Lower lobe of right lung (tissue), 2 donors: Measurements from ENCODE around the gene ATP13A1. TPM values are rescaled to one million over a fixed set of nuclear protein-coding genes. Genes with fewer than 3 reads are reported as not detected.
A peak's percentile ranks its signal among the peaks of the same experiment; 100 is the strongest.
"Not testable (repeated sequence)": the region's sequence is repeated elsewhere in the genome, so short reads cannot be mapped to it uniquely, and the experiment has no call there.

Source experiments
- ATAC-seq, 2 donors: fragments of 200-7000 bp; cut with Tn5 transposase; one replicate each; pipeline ENCODE4 v1.9.1; 2020 to 2022; ENCODE audit warnings: mild to moderate bottlenecking in 2 of 2, moderate library complexity in 2 of 2
- DNase-seq: peaks from one replicate; pipeline ENCODE4 v3.0.0-alpha.2; 2020
- H3K27ac ChIP-seq: fragments of 200-600 bp; one replicate; pipeline ENCODE4 v1.8.0; 2022
- H3K27me3 ChIP-seq: fragments of 200-600 bp; one replicate; pipeline ENCODE4 v1.8.0; 2022; ENCODE audit warnings: low read depth
- H3K36me3 ChIP-seq: fragments of 200-600 bp; one replicate; pipeline ENCODE4 v1.8.0; 2022; ENCODE audit warnings: mild to moderate bottlenecking
- H3K4me1 ChIP-seq: fragments of 200-600 bp; one replicate; pipeline ENCODE4 v1.8.0; 2022
- H3K4me3 ChIP-seq: fragments of 200-600 bp; one replicate; pipeline ENCODE4 v1.8.0; 2022; ENCODE audit warnings: mild to moderate bottlenecking
- H3K9me3 ChIP-seq: fragments of 200-600 bp; one replicate; pipeline ENCODE4 v1.8.0; 2022
- intact Hi-C: fragments of 100-400 bp; cut with DNase I; formaldehyde crosslinking; loops from one replicate; pipeline ENCODE4 v1.11.0; 2022
- long read RNA-seq: library from polyadenylated mRNA; unstranded; transcript quantifications from one replicate; pipeline ENCODE4 v2.0.0, GENCODE V29; 2021
- total RNA-seq: library from RNA; stranded (reverse); fragmentation: NEBNext Ultra II Directional; extraction: Animal tissue kit (Norgen Biotek cat#: 25700); gene quantifications from one replicate; pipeline ENCODE4 v1.2.1, GENCODE V29; 2021
- TF ChIP-seq, protein P1 (sequence below): fragments of 200-600 bp; IDR thresholded peaks from one replicate; pipeline ENCODE4 v1.8.0; 2022; ENCODE audit warnings: antibody characterized with exemption, mild to moderate bottlenecking
- donor health status: DM: no; HTN: yes; CAD: no; lungs with severe emphysema.

ATP13A1 gene
- total RNA-seq, result 71.9 TPM
- long read RNA-seq, transcript ATP13A1-202 (26 exons, 3,861 nt), result major isoform, 27 of 114 reads
- long read RNA-seq, partial matches to known transcripts, result 68 of 114 reads
- long read RNA-seq, other reads (novel, unspliced or antisense), result 19 of 114 reads

DNA sequence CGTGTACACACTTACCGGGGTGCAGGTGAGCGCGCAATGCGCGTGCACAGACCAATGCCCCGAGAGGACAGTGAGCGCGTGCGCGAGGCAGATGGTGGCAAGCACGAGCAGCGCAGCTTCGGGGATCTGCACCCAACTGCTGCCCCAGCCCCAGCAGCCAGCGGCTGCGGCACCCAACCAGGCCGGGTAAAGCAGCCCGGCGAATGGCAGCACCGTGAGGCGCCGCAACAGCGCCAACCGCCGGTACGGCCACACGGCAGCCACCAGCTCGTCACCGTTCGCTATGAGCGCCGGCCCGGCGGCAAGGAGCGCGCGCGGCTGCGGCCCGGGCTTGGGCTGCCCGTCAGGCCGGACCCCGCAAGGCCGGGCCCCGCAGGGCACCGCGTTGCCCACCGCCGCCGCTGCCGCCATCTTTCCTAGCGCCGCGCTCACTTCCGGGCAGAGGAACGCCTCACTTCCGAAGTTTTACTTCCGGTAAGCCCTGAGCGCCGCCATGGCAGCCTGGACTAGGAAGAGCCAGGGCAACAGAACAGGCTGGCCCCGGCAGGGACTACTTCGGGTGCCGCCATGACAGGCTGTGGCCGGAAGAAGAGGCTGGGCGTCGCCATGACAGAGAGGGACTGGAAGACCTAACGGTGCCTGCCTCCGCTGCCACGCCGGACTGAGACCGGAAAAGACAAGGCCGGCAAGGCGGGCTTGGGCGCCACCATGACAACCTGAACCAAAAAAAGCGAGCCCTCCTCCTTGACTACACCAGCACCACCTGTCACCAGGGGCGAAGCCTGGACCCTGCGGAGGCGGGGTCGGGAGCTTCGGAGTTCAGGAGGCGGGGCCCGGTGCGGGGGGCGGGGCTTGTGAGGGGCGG is at the start of gene ATP13A1:
TSS of gene ATP13A1 (minus strand) at position 421 of the 865 bp plus-strand sequence. CDS start at position 411, 10 bp downstream.
- Histone ChIP-seq H3K4me1 (peaks cover 32% of the 10 kb centered on the region), H3K9me3 (no peaks in the 10 kb centered on the region), H3K36me3 (peaks cover 18% of the 10 kb centered on the region), H3K4me3 (peak within 1 kb of the TSS; percentile 99), H3K27me3 (no peaks in the 10 kb centered on the region), H3K27ac (peak within 1 kb of the TSS; percentile 96)
- TF ChIP-seq, protein P1, sequence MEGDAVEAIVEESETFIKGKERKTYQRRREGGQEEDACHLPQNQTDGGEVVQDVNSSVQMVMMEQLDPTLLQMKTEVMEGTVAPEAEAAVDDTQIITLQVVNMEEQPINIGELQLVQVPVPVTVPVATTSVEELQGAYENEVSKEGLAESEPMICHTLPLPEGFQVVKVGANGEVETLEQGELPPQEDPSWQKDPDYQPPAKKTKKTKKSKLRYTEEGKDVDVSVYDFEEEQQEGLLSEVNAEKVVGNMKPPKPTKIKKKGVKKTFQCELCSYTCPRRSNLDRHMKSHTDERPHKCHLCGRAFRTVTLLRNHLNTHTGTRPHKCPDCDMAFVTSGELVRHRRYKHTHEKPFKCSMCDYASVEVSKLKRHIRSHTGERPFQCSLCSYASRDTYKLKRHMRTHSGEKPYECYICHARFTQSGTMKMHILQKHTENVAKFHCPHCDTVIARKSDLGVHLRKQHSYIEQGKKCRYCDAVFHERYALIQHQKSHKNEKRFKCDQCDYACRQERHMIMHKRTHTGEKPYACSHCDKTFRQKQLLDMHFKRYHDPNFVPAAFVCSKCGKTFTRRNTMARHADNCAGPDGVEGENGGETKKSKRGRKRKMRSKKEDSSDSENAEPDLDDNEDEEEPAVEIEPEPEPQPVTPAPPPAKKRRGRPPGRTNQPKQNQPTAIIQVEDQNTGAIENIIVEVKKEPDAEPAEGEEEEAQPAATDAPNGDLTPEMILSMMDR, result no peak
- ATAC-seq, result peak; percentile 96
- DNase-seq, result peak; percentile 99
- intact Hi-C loops, result no loop called here

DNA sequence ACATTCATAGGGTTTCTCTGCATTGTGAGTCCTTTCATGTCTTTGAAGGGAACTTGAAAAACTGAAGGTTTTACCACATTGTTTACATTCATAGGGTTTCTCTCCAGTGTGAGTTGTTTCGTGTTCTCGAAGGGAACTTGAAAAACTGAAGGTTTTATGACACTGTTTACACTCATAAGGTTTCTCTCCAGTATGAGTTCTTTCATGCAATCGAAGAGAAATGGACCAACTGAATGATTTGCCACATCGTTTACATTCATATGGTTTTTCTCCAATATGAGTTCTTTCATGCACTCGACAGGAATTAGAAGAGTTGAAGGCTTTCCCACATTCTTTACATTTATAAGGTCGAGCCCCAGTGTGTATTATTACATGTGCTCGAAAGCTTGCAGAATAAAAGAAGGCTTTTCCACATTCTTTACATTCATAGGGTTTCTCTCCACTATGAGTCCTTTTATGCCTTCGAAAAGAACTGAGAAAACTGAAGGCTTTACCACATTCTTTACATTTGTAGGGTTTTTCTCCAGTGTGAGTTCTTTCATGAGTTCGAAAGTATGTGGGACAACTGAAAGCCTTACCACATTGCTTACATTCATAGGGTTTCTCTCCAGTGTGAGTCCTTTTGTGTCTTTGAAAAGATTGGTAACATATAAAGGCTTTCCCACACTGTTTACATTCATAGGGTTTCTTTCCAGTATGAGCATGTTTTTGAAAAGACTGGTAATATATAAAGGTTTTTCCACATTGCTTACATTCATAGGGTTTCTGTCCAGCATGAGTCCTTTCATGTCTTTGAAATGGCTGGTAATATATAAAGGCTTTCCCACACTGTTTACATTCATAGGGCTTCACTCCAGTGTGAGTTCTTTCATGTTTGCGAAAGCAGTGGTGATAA is 48.7 kb upstream of the ATP13A1 start:
- peaks cover 100% of the 10 kb centered on the region for H3K9me3 ChIP-seq
- TF ChIP-seq, protein P1, result no peak
- no peaks in the 10 kb centered on the region for H3K4me1 ChIP-seq
- intact Hi-C loops, result no loop called here
- H3K27ac ChIP-seq, result no peak overlapping the region
- no peak for ATAC-seq
- H3K27me3 ChIP-seq, result no peaks in the 10 kb centered on the region
- H3K4me3 ChIP-seq, result no peak overlapping the region
- H3K36me3 ChIP-seq, result peaks cover 25% of the 10 kb centered on the region
- DNase-seq, result no peak

DNA sequence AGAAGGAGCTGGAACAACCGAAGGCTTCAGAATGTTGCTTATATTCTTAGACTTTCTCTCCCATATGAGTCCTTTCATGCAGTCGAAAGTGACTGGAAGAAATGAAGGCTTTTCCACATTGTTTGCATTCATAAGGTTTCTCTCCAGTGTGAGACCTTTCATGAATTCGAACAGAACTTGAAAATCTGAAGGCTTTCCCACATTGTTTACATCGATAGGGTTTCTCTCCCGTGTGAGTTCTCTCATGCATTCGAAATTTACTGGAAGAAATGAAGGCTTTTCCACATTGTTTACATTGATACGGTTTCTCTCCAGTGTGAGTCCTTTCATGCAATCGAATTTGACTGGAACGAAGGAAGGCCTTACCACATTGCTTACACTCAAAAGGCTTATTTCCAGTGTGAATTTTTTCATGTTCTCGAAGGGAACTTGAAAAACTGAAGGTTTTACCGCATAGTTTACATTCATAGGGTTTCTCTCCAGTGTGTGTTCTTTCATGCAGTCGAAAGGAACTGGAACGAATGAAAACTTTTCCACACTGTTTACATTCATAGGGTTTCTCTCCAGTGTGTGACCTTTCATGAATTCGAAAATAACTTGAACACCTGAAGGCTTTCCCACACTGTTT is 47.9 kb upstream of the ATP13A1 start:
- DNase-seq (no peak), ATAC-seq (no peak)
- H3K36me3 ChIP-seq, result peaks cover 25% of the 10 kb centered on the region
- intact Hi-C loops, result no loop called here
- H3K27ac ChIP-seq, result no peak overlapping the region
- no peaks in the 10 kb centered on the region for H3K4me1 ChIP-seq
- TF ChIP-seq, protein P1, result no peak
- peaks cover 100% of the 10 kb centered on the region for H3K9me3 ChIP-seq
- H3K27me3 ChIP-seq, result no peaks in the 10 kb centered on the region
- no peak overlapping the region for H3K4me3 ChIP-seq

DNA sequence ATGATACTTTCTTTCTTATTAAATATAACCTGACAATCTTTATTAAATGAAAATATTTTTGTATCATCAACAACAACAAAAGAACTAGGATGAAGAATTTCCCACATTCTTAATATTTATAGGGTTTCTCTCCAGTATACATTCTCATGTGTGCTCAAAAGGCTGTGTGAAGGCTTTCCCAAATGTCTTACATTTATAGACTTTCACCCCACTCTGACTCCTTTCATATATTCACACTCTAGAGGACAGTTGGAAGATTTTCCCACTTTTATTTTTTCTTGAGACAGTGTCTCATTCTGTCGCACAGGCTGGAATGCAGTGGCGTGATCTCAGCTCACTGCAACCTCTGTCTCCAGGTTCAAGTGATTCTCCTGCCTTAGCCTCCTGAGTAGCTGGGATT is 47.0 kb upstream of the ATP13A1 start:
- intact Hi-C loops, result no loop called here
- H3K4me1 ChIP-seq, result no peaks in the 10 kb centered on the region
- peaks cover 99% of the 10 kb centered on the region for H3K9me3 ChIP-seq
- no peak overlapping the region for H3K4me3 ChIP-seq
- ATAC-seq (no peak), DNase-seq (no peak)
- peaks cover 25% of the 10 kb centered on the region for H3K36me3 ChIP-seq
- H3K27me3 ChIP-seq, result no peaks in the 10 kb centered on the region
- no peak overlapping the region for H3K27ac ChIP-seq
- TF ChIP-seq, protein P1, result no peak

DNA sequence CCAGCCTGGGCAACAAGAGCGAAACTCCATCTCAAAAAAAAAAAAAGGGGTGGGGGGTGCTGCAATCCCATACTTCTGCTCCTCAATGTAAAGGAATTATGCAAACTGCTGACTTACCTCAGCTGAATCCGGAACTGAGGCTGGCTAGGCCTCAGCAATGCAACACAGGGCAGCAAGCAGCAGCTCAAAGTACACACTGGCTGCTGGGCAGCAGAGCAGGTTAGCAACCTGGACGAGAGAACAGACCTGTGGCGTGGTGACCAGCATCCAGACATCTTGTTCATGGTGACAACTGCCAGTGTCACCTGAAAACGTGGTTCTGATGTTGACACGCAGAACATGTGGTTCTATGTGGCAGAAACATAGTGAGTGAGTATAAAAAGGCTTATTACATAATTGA is 41.4 kb upstream of the ATP13A1 start:
- intact Hi-C loops, result no loop called here
- TF ChIP-seq, protein P1, result no peak
- ATAC-seq (no peak), DNase-seq (no peak)
- Histone ChIP-seq H3K36me3 (no peaks in the 10 kb centered on the region), H3K4me3 (no peak overlapping the region), H3K27me3 (no peaks in the 10 kb centered on the region), H3K9me3 (peaks cover 82% of the 10 kb centered on the region), H3K4me1 (no peaks in the 10 kb centered on the region), H3K27ac (no peak overlapping the region)

DNA sequence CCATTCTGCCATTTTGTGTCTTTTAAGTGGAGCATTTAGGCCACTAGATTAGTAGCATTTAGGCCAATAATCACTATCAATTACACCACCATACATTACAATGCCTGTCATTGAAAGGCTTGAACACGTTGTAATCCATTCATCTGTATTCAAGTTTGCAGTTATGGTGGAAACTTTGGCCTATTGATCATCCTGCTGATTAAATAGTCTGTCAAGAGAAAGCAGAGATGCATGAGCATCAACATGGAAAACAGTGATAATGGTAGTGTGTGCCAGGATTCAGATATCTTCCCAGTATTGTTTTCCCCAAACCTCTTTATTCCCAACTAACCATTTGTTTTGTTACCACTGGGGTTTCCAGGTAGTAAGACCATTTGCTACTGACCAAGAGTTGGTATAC is 37.0 kb upstream of the ATP13A1 start:
- ATAC-seq, H3K4me3 ChIP-seq, intact Hi-C loops, H3K27me3 ChIP-seq, H3K27ac ChIP-seq, DNase-seq, H3K36me3 ChIP-seq, H3K4me1 ChIP-seq: not testable (repeated sequence)
- H3K9me3 ChIP-seq, result peaks cover 62% of the 10 kb centered on the region
